LoVo (cell line): ENCODE measurements around the gene SYT1.
A peak's percentile ranks its signal among the peaks of the same experiment; 100 is the strongest.

Source experiments
- DNase-seq: peaks from one replicate; pipeline ENCODE4 v3.0.0-alpha.2; 2016; ENCODE audit warnings: low spot score

The SYT1 gene

GRCh38 chr12:78891646-78892353 is 27.2 kb downstream of the SYT1 start:
- DNase-seq, result no peak

- DNase-seq, result no peak
Measured at GRCh38 chr12:78898416-78898815, 33.8 kb downstream of the SYT1 start.

GRCh38 chr12:78914859-78915331 is 50.3 kb downstream of the SYT1 start:
- DNase-seq, result no peak

- DNase-seq, result peak; percentile 58
Measured at GRCh38 chr12:78916845-78917480, 52.4 kb downstream of the SYT1 start.

GRCh38 chr12:78917513-78917912 is 52.9 kb downstream of the SYT1 start:
- no peak for DNase-seq

GRCh38 chr12:78918268-78918667 is 53.7 kb downstream of the SYT1 start:
- DNase-seq, result no peak

- peak; percentile 17 for DNase-seq
Measured at GRCh38 chr12:78928200-78929074, 63.9 kb downstream of the SYT1 start.

- no peak for DNase-seq
Measured at GRCh38 chr12:78929075-78929418, 64.5 kb downstream of the SYT1 start.

- no peak for DNase-seq
Measured at GRCh38 chr12:78931466-78931990, 67.0 kb downstream of the SYT1 start.

GRCh38 chr12:78933014-78933413 is 68.4 kb downstream of the SYT1 start:
- DNase-seq, result no peak

- DNase-seq, result no peak
Measured at GRCh38 chr12:78938341-78939084, 73.9 kb downstream of the SYT1 start.

GRCh38 chr12:78949532-78949931 is 85.0 kb downstream of the SYT1 start:
- DNase-seq, result no peak

GRCh38 chr12:78951803-78952551 is 87.4 kb downstream of the SYT1 start:
- no peak for DNase-seq

GRCh38 chr12:78952552-78952929 is 88.0 kb downstream of the SYT1 start:
- no peak for DNase-seq

- no peak for DNase-seq
Measured at GRCh38 chr12:78958941-78959340, 94.4 kb downstream of the SYT1 start.

- DNase-seq, result no peak
Measured at GRCh38 chr12:78959556-78959955, 95.0 kb downstream of the SYT1 start.

- no peak for DNase-seq
Measured at GRCh38 chr12:78961171-78961570, 96.6 kb downstream of the SYT1 start.

- DNase-seq, result no peak
Measured at GRCh38 chr12:78963439-78964227, 99.1 kb downstream of the SYT1 start.

- DNase-seq, result no peak
Measured at GRCh38 chr12:78964521-78964920, 99.9 kb downstream of the SYT1 start.

- no peak for DNase-seq
Measured at GRCh38 chr12:78966062-78966461, 101.5 kb downstream of the SYT1 start.
